HG03139 (cell line): ENCODE results near the gene TRPM5.

ENCODE experiments used
- ATAC-seq: cut with Tn5 transposase; IDR thresholded peaks from one replicate; pipeline ENCODE4 v1.9.1; 2021; ENCODE audit not compliant: unreplicated experiment

Gene TRPM5

DNA sequence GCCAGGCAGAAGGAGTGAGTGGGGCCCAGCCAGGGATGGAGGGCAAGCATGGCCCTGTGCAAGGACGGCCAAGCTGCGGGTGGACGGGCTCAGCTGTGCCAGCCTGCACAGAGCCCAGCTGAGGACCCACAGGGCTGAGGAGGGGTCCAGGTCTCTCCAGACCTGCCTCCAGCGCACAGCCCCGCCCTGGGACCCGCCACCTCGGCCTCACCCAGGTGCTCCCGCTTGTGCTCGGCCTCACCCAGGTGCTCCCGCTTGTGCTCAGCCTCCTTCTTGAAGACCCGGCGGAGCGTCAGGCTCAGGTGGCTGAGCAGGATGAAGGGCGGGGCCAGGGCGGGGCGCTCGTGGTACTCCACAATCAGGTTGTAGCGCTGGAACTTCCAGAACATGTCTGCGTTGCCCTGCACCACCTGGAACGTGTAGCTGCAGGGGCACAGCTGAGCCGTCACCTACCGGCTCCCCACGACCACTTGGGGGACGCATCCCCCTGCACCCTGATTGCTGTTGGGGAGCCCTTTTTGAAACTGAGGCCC, 37.4 kb downstream of the TRPM5 start:
- ATAC-seq = no peak

DNA sequence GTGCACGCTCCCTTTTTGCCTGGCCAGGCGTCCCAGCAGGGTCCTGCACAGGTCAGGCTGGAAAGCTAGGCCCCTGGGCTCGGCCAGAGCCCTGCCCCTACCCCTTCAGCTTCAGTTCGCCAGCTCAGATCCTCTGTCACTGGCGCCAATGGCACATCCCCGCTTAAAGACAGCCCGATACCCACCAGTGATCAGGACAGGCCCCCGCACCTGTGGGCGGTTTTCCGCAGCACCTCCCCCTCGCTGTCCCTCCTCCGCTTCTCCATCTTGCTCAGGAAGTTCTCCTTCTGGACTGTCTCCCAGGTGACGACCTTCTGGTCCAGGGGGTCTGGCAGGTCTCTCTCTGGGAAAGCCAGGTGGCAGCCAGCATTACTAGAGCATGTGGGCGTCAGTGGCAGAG, 37.9 kb downstream of the TRPM5 start:
- no peak for ATAC-seq

DNA sequence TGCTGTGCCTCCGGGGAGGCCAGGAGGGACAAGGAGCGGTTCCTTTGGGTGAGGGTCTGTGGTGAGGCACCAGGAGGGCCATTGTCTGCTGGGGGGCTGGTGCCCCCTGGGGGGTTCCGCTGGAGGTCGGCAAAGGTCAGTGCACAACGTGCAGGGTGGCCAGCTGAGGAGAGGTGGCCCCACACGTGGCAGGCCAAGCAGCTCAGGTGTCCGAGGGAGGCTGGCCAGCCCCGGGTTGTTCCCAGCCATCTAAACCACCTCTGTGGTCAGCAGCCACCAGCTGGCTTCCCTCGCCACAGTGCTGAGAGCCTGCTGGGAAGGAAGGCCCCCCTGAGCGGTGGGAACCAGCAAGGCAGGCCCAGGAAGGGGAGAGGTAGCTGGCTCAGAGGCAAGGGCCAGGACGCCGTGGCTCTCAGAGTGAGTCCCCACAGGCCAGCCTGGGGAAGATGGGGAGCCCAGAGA, 39.5 kb downstream of the TRPM5 start:
- ATAC-seq = no peak

DNA sequence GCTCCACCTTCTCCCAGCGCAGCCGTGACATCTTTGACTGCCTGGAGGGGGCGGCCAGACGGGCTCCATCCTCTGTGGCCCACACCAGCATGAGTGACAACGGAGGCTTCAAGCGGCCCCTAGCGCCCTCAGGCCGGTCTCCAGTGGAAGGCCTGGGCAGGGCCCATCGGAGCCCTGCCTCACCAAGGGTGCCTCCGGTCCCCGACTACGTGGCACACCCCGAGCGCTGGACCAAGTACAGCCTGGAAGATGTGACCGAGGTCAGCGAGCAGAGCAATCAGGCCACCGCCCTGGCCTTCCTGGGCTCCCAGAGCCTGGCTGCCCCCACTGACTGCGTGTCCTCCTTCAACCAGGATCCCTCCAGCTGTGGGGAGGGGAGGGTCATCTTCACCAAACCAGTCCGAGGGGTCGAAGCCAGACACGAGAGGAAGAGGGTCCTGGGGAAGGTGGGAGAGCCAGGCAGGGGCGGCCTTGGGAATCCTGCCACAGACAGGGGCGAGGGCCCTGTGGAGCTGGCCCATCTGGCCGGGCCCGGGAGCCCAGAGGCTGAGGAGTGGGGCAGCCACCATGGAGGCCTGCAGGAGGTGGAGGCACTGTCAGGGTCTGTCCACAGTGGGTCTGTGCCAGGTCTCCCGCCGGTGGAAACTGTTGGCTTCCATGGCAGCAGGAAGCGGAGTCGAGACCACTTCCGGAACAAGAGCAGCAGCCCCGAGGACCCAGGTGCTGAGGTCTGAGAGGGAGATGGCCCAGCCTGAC, 41.2 kb downstream of the TRPM5 start:
- ATAC-seq = no peak

DNA sequence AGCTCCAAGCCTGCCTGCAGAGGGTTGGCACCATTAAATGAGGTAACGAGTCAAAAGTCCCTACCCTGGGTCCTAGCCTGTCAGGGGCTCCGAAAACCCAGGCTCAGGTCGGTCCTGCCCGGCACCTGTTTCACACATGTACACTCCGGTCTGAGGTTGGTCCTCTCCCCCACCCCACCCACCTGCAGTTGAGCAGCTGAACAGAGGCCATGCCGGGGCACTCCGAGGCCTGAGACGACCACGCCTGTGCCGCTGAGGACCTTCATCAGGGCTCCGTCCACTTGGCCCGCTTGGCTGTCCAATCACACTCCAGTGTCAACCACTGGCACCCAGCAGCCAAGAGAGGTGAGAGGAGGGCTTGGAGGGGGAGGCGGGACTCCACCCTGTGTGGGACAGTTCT, 42.2 kb downstream of the TRPM5 start:
- ATAC-seq = no peak

DNA sequence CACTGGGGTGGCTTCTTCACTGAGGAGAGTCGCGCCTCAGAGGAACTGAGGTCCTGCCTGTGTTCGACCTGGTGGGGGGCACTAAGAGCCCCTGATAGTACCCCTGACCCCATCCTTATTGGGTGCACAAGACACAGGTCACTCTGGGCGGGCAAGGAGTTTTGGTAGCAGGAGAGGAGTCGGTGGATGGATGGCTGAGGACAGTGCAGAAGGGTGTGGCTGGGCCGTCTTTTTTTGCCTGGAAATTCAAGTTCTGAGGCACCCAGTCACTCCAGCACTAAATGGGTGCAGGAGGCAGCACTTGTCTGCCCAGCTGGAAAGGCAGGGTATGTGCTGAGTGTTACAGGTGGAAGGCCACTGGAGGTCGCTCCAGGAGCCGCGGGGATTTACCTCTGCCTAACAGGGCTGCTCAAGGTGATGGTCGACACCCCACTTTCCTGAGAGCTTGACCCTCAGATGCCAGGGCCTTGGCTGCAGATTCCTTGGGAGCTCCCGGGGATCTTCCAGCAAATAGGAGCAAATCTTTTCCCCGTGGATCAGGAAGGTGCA, 42.8 kb downstream of the TRPM5 start:
- no peak for ATAC-seq

DNA sequence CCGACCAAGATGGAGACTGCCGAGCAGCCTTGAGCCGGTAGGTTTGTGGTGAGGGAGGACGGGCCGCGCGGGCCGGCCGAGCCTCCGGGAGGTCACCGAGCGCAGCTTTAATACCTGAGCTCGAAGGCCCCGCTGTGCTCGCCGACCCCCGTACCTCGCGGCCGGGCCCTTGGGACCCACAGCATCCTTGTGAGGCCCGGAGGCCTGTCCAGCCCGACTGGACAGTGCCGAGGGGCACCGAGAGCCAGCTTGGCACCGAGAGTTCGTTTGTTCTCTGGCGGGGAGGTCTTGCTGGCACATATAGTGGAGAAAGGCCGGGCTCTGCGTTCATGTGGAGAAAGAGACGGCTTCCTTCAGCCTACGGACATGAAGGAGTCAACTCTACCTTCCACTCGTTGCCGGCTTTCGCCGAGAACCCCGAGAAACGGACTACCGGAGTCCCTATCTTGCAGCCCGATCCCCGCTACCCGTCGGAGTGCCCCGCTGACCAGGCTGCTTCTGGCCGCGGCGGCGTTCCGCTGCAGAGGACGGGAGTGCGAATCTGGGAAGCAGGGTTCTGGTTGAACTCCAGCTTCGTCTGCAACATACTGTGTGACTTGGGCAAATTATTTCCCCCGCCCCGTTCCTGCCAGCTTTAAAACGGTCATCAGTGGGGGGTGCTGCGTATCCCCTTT, 43.4 kb downstream of the TRPM5 start:
- ATAC-seq = no peak

DNA sequence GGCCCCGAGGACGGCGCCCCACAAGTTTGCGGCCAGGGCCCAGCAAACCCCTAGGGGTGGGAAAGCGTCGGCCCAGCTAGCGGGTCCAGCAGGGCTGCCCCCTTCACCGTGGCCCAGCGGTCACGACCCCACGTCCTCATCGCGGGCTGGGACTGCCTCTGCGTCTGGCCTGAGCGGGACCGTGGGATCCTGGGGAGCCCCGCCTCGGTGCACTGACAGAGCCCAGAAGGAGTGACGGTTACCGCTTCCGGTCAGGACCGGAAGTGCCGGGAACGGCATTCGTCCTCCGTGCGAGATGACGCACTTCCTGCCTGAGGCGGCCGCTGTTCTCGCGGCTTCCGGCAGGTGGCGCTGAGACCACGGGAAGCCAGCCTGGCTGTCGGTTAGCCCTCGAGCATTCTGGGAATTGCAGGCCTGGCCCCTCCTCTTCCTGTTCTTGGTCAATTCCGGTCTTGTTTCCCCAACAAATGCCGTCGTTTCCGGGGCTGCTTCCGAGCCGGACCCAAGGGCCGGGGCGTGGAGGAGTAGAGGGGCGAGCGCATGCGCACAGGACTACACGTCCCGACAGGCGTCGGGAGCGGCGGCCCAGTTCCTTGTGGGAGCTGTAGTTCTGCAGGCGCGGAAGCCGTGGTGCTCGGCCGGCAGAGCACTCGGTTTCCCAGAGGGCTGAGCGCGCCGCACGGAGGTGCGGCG, 44.1 kb downstream of the TRPM5 start, which contains the start of gene TSSC4:
TSSC4 (plus strand) TSS at position 682 of the 693 bp plus-strand sequence. CDS start 1,884 bp downstream, outside the sequence.
- peak; percentile 73 for ATAC-seq

DNA sequence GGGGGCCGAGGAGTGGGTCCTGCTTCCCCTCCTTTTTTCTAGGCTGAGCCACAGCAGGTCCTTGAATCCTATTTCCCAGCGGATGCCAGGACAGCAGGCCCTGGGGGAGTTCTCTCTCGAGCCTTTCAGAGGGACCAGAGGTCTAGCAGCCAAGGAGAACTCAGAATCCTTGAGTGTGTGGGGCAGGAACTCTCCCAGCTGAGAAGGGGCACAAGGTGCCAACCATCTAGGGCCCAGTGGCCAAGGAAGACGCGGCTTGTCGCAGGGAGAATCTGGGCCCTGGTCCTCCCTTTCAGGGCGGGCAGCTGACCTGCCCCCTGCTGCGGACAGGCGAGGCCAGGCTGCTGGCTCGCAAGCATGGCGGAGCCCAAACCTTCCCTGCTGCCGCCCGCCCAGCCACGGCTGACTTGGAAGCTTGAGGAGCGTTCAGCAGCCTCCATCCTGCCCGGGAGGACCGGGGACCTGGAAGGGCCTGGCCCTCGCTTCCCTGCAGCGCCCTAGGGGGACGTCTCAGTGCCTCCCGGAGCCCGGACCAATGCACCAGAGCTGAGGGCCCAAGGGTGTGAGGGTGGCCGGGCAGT, 44.7 kb downstream of the TRPM5 start:
- no peak for ATAC-seq

DNA sequence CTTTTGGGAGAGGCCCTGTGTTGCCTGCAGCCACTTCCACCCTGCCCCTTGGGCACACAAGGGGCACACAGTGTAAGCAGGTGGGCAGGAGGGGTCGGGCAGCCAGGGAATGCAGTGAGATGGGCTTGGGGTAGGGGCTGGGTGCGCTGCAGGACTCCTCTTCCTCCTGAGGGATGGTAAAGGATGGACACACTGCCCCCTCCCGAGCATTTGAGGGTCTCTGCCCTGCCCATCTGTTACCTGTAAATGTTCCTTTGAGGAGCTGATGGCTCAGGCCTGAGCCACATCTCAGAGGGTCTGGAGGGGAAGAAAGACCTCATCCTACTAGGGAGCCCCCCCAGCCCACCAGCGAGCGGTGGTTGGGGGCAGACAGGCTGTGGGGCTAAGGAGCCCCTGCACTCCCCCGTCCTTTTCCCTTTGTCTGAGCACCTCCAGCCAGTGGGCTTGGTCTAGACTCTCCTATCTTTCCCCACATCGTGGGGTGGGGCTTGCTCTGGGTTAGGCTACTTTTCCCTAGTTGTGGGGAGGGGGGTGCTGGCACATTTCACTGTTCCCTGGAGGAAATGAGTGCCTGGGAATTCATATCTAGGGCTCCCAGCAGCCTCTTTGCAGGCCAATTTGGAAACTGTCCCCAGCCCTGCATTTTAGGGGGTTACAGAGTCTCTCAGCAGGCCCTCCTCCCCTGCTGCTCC, 45.5 kb downstream of the TRPM5 start:
- no peak for ATAC-seq

DNA sequence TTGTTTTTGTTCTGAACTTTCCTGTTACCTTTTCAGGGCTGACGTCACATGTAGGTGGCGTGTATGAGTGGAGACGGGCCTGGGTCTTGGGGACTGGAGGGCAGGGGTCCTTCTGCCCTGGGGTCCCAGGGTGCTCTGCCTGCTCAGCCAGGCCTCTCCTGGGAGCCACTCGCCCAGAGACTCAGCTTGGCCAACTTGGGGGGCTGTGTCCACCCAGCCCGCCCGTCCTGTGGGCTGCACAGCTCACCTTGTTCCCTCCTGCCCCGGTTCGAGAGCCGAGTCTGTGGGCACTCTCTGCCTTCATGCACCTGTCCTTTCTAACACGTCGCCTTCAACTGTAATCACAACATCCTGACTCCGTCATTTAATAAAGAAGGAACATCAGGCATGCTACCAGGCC, 47.3 kb downstream of the TRPM5 start:
- ATAC-seq = no peak

DNA sequence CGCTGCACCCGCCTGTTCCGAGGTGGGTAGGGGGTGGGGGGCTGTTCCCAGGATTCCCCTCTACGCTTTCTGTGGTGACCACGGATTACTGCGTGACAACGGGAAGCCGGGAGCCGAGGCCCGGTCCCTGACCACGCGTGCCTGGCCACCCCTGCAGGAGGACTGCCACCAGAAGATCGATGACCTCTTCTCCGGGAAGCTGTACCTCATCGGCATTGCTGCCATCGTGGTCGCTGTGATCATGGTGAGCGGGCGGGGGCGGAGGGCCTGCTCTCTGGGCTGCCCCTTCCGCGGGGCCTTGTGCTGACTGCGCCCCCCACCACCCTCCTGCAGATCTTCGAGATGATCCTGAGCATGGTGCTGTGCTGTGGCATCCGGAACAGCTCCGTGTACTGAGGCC, 47.8 kb downstream of the TRPM5 start:
- no peak for ATAC-seq

DNA sequence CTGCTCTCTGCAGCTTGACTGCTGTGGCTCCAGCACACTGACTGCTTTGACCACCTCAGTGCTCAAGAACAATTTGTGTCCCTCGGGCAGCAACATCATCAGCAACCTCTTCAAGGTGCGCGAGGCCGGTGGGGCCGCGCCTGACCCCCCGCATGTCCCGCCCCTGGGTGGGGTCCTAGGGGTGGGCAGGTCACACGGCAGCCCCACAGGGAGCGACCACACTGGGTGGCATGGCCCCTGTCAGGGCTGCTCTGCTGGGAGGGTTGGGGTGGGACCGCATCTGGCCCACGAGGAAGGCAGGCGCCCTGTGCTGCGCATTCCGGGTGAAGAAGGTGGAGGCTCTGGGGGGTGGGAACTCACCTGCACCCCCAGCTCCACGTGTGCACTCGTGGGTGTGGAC, 48.5 kb downstream of the TRPM5 start:
- no peak for ATAC-seq

DNA sequence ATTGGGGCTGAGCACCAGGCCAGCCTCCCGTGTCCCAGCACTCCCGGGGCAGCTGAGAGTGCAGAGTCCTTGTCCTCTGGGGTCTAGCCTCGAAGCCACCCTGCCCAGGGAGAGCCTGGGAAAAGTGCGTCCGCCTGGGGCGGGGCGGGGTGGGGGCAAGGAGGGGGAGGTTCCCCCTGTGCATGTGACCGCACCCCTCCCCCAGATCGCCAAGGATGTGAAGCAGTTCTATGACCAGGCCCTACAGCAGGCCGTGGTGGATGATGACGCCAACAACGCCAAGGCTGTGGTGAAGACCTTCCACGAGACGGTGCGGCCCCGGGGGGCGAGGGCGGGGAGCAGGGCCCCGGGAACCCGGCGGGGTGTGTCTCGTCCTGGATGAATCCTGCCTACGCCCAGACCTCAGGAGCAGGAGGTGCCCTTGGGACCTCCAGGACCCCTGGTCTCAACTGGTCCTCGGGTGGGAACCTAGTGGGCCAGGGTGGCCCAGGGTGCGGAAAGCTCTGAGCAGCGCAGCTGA, 49.0 kb downstream of the TRPM5 start:
- ATAC-seq = no peak

DNA sequence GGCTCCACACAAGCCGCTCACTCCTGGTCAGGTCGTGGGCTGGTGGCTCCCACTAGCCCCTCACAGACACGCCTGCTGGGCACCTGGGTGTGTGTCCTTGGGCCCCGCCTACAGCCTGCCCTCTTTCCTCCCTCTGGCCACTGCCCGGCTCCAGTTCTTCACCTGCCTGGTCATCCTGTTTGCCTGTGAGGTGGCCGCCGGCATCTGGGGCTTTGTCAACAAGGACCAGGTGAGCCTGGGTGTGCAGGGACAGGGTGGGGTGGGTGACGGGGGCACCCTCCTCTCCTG, 49.6 kb downstream of the TRPM5 start:
- ATAC-seq = no peak
